Smooth muscle cell (in vitro differentiated cells): ENCODE measurements around the gene EPHB4. TPM values are rescaled to one million over a fixed set of nuclear protein-coding genes. Genes with fewer than 3 reads are reported as not detected.

Source experiments
- DNase-seq: peaks from one replicate; lab custom pipeline; 2025; ENCODE audit not compliant: unreplicated experiment; lab: John Stamatoyannopoulos, UW
- H2AFZ ChIP-seq: fragments of 200-600 bp; sonication (generic); 2 replicates; pipeline ENCODE4 v1.6.0; 2016; ENCODE audit warnings: antibody characterized with exemption, low read depth, mild to moderate bottlenecking
- H3F3A ChIP-seq: fragments of 200-600 bp; sonication (generic); 2 replicates; pipeline ENCODE4 v1.6.0; 2017; ENCODE audit warnings: antibody characterized with exemption, low read depth
- H3K27ac ChIP-seq: fragments of 200-600 bp; sonication (generic); 2 replicates; pipeline ENCODE4 v1.5.1; 2016; ENCODE audit warnings: low read depth, mild to moderate bottlenecking
- H3K27me3 ChIP-seq: fragments of 200-600 bp; sonication (generic); 2 replicates; pipeline ENCODE4 v1.6.1; 2016; ENCODE audit warnings: low read depth, mild to moderate bottlenecking
- H3K36me3 ChIP-seq: fragments of 200-600 bp; sonication (generic); 2 replicates; pipeline ENCODE4 v1.5.1; 2016; ENCODE audit warnings: low read depth
- H3K4me1 ChIP-seq: fragments of 200-600 bp; sonication (generic); 2 replicates; pipeline ENCODE4 v1.5.1; 2016; ENCODE audit warnings: low read depth
- H3K4me2 ChIP-seq: fragments of 200-600 bp; sonication (generic); 2 replicates; pipeline ENCODE4 v1.6.0; 2016; ENCODE audit warnings: mild to moderate bottlenecking
- H3K4me3 ChIP-seq: fragments of 200-600 bp; sonication (generic); 2 replicates; pipeline ENCODE4 v1.5.1; 2016; ENCODE audit warnings: mild to moderate bottlenecking
- H3K79me2 ChIP-seq: fragments of 200-600 bp; sonication (generic); 2 replicates; pipeline ENCODE4 v1.6.0; 2016; ENCODE audit warnings: low read depth, mild to moderate bottlenecking
- H3K9ac ChIP-seq: fragments of 200-600 bp; sonication (generic); 2 replicates; pipeline ENCODE4 v1.6.0; 2016; ENCODE audit warnings: low read depth
- H3K9me3 ChIP-seq: fragments of 200-600 bp; sonication (generic); replicated peaks from 2 replicates; pipeline ENCODE4 v1.5.1; 2016; ENCODE audit warnings: low read depth
- H4K20me1 ChIP-seq: fragments of 200-600 bp; sonication (generic); 2 replicates; pipeline ENCODE4 v1.6.0; 2016; ENCODE audit warnings: low read depth
- WGBS: methylation state at CpG from one replicate; pipeline ENCODE4 v1.1.7; 2016; ENCODE audit warnings: low lambda C conversion rate; 5-methylcytosine and 5-hydroxymethylcytosine counted together
- polyA plus RNA-seq: library from polyadenylated mRNA; unstranded; fragments of >200 nt; fragmentation: Nextera tagmentation; extraction: Ambion mirVana; gene quantifications from 2 replicates; pipeline ENCODE4 v1.2.1, GENCODE V29; 2016
- total RNA-seq: library from RNA; depleted of rRNA; stranded (reverse); fragments of >200 nt; gene quantifications from 2 replicates; pipeline ENCODE4 v1.2.3, GENCODE V29; 2014
- TF ChIP-seq, protein P1 (sequence below): fragments of 200-600 bp; sonication (generic); IDR thresholded peaks from 2 replicates; pipeline ENCODE4 v1.5.1; 2017; ENCODE audit warnings: borderline replicate concordance, mild to moderate bottlenecking, antibody characterized with exemption; ENCODE audit not compliant: insufficient read depth, poor library complexity, severe bottlenecking

EPHB4 gene
- total and polyA plus RNA-seq, 2 experiments from 2014 or later = 49.4 to 50.5 TPM

DNA sequence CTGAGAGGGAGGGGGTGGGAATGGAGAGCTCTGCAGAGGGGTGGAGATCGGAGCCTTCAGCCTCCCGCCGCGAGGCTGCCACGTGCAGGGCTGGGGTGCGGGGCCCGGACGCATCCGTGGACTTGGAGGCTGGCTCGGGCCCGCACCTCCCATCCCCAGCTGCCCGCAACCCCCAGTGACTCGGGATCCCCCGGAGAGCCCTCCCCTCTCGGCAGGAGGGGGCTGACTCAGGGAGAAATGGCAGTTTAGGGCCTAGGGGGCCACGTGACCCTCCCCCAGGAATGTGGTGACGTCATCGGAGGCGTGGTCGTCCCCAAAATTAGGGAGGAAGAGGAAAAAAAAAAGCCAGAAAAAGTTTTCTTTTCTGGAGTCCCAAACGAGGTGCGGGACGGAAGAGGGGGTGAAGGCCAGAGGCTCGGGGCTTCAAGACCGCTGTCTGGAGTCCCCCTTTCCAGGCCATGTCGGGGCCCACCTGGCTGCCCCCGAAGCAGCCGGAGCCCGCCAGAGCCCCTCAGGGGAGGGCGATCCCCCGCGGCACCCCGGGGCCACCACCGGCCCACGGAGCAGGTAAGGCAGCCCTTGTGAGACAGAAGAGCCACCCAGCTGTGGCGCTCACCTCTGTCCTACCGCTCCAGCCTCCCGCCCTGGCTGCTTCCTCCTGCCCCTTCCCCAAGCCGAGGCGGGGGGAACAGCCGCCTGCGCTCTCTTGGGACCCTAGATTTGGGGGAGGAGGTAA is 39.9 kb upstream of the EPHB4 start, which contains the start of gene TRIP6:
TSS of gene TRIP6 (plus strand) at position 348 of the 736 bp plus-strand sequence. CDS start at position 459, 111 bp downstream.
- H3K27ac ChIP-seq = peak within 1 kb of the TSS; percentile 89
- H3K9me3 ChIP-seq = no peaks in the 10 kb centered on the region
- peaks cover 27% of the 10 kb centered on the region for H3K79me2 ChIP-seq
- TF ChIP-seq, protein P1, sequence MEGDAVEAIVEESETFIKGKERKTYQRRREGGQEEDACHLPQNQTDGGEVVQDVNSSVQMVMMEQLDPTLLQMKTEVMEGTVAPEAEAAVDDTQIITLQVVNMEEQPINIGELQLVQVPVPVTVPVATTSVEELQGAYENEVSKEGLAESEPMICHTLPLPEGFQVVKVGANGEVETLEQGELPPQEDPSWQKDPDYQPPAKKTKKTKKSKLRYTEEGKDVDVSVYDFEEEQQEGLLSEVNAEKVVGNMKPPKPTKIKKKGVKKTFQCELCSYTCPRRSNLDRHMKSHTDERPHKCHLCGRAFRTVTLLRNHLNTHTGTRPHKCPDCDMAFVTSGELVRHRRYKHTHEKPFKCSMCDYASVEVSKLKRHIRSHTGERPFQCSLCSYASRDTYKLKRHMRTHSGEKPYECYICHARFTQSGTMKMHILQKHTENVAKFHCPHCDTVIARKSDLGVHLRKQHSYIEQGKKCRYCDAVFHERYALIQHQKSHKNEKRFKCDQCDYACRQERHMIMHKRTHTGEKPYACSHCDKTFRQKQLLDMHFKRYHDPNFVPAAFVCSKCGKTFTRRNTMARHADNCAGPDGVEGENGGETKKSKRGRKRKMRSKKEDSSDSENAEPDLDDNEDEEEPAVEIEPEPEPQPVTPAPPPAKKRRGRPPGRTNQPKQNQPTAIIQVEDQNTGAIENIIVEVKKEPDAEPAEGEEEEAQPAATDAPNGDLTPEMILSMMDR = no peak
- H2AFZ ChIP-seq = peak within 1 kb of the TSS; percentile 34
- DNase-seq = peak; percentile 76
- H3F3A ChIP-seq = peaks cover 6% of the 10 kb centered on the region
- H3K4me2 ChIP-seq = peak within 1 kb of the TSS; percentile 94
- H3K4me1 ChIP-seq = peaks cover 9% of the 10 kb centered on the region
- no peaks in the 10 kb centered on the region for H3K36me3 ChIP-seq
- H3K27me3 ChIP-seq = no peaks in the 10 kb centered on the region
- H3K4me3 ChIP-seq = peak within 1 kb of the TSS; percentile 94
- H4K20me1 ChIP-seq = no peaks in the 10 kb centered on the region
- under 1% methylated on average over 36 of the region's 42 CpGs for WGBS
- H3K9ac ChIP-seq = peak within 1 kb of the TSS; percentile 99

DNA sequence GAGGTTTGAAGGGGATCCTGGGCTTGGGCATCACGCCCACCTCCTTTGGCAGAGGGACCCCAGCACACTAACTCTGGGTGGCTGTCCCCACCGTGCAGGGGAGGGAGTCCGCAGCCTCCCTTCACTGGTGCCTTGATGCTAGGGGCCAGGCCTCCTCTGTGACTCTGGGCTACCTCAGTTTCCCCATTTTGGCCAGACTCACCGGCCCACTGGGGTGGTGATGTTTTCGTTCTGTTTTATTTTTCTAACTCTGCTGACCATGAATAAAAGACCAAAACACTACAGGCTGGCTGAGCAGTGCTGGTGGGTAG is 39.4 kb upstream of the EPHB4 start:
- TF ChIP-seq, protein P1 = no peak
- Histone ChIP-seq H3K27ac (peak overlapping the region; percentile 89), H3K9me3 (no peaks in the 10 kb centered on the region), H3K4me1 (peaks cover 9% of the 10 kb centered on the region), H3K79me2 (peaks cover 27% of the 10 kb centered on the region), H4K20me1 (no peaks in the 10 kb centered on the region), H3F3A (peaks cover 6% of the 10 kb centered on the region), H3K9ac (peak overlapping the region; percentile 99), H2AFZ (peak overlapping the region; percentile 34), H3K27me3 (no peaks in the 10 kb centered on the region), H3K36me3 (no peaks in the 10 kb centered on the region), H3K4me2 (peak overlapping the region; percentile 94), H3K4me3 (peak overlapping the region; percentile 94)
- 58% methylated on average over 5 of the region's 5 CpGs for WGBS
- no peak for DNase-seq

DNA sequence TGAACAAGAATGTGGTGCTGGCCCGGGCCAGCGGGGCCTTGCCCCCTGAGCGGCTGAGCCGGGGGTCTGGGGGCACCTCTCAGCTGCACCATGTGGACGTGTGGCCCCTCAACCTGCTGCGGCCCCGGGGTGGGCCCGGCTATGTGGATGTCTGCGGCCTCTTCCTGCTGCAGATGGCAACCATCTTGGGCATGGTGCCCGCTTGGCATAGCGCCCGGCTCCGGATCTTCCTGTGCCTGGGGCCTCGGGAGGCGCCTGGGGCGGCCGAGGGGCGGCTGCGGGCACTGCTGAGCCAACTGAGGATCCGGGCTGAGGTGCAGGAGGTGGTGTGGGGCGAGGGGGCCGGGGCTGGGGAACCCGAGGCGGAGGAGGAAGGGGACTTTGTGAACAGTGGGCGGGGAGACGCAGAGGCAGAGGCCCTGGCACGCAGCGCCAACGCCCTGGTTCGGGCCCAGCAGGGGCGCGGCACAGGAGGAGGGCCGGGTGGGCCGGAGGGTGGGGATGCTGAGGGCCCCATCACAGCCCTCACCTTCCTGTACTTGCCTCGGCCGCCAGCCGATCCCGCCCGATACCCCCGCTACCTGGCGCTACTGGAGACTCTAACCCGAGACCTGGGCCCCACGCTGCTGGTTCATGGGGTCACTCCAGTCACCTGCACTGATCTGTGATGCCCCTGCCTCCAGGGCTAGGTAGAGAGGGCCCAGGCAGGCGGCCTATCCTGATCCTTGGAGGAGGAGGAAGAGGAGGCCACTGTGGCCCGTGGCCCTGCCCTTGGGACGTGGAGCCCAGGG is 38.8 kb upstream of the EPHB4 start:
- H3K27me3 ChIP-seq = no peaks in the 10 kb centered on the region
- 96% methylated on average over 22 of the region's 46 CpGs for WGBS

More for the DNA sequence above, 38.8 kb upstream of the EPHB4 start:
- H3F3A ChIP-seq = peaks cover 6% of the 10 kb centered on the region
- no peak overlapping the region for H3K4me3 ChIP-seq
- H3K36me3 ChIP-seq = no peaks in the 10 kb centered on the region
- no peak overlapping the region for H3K4me2 ChIP-seq
- H3K9ac ChIP-seq = peak overlapping the region; percentile 99
- TF ChIP-seq, protein P1 = no peak
- H3K9me3 ChIP-seq = no peaks in the 10 kb centered on the region
- no peak for DNase-seq
- H3K79me2 ChIP-seq = peaks cover 27% of the 10 kb centered on the region
- H3K4me1 ChIP-seq = peaks cover 9% of the 10 kb centered on the region
- no peak overlapping the region for H2AFZ ChIP-seq
- no peaks in the 10 kb centered on the region for H4K20me1 ChIP-seq
- peak overlapping the region; percentile 89 for H3K27ac ChIP-seq
